ENCODE results near the gene NEK10.

DNA sequence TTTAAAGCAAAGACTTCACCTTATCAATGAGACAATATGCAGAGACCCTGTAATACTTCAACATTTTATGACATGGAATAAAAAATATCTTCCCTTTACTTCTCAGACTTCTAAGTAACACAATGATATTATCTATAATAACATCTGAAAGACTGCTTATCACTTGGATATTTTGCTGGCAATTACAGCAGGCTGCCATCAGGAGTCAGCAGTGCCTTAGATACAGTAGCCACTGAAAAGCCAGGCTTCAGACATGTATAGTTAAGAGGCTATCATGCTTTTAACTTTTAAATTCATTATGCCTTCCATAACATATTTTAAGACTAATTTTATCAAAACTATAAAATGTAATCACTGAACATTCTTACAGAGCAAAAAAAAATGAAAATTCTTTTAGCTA lies 227.5 kb downstream of the NEK10 start:
- TF ChIP-seq, protein P1, sequence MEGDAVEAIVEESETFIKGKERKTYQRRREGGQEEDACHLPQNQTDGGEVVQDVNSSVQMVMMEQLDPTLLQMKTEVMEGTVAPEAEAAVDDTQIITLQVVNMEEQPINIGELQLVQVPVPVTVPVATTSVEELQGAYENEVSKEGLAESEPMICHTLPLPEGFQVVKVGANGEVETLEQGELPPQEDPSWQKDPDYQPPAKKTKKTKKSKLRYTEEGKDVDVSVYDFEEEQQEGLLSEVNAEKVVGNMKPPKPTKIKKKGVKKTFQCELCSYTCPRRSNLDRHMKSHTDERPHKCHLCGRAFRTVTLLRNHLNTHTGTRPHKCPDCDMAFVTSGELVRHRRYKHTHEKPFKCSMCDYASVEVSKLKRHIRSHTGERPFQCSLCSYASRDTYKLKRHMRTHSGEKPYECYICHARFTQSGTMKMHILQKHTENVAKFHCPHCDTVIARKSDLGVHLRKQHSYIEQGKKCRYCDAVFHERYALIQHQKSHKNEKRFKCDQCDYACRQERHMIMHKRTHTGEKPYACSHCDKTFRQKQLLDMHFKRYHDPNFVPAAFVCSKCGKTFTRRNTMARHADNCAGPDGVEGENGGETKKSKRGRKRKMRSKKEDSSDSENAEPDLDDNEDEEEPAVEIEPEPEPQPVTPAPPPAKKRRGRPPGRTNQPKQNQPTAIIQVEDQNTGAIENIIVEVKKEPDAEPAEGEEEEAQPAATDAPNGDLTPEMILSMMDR (IDR thresholded peaks at IDR 0.05): no peak
- no peak for TF ChIP-seq POLR2A (IDR thresholded peaks at IDR 0.05)

Data from lower leg skin (tissue), 3 donors.